ENCODE data around the gene CPS1. TPM values are rescaled to one million over a fixed set of nuclear protein-coding genes. Genes with fewer than 3 reads are reported as not detected.

CPS1 gene
- total and polyA plus RNA-seq, 12 donors: 0.86 to 8.2 (median 2.6) TPM

GRCh38 chr2:210663631-210664089 lies 107.3 kb downstream of the CPS1 start:
- peak in 7 of 9 donors; percentile 29 to 63 (median 42) for TF ChIP-seq CTCF (IDR thresholded peaks at IDR 0.05)
- Histone ChIP-seq H3K36me3 (no peaks in the 10 kb centered on the region), H3K27me3 (no peaks in the 10 kb centered on the region), H3K27ac (no peak overlapping the region), H3K4me3 (no peak overlapping the region), H3K9me3 (peaks cover 0 to 15% (median 8%) of the 10 kb centered on the region in 11 donors), H3K4me1 (no peaks in the 10 kb centered on the region)
- peak in 1 of 2 donors; percentile 5 for DNase-seq
- WGBS, 2 donors: 33 to 35% methylated on average over 3 of the region's 3 CpGs
- intact Hi-C loops (cut with DNase I): loop anchor here in 8 of 10 donors (5.0 kb wide), 3 partner anchors 369 to 494 kb away; no protein-coding TSS in a partner anchor
- ATAC-seq: peak in 2 of 8 donors; percentile 30 to 73

GRCh38 chr2:210667711-210668110 lies 111.3 kb downstream of the CPS1 start:
- 92 to 94% methylated on average over 5 of the region's 5 CpGs for WGBS, 2 donors
- H3K36me3 ChIP-seq: no peaks in the 10 kb centered on the region
- ATAC-seq (no peak), DNase-seq (no peak)
- no peak for TF ChIP-seq CTCF (IDR thresholded peaks at IDR 0.05)
- intact Hi-C loops (cut with DNase I): loop anchor here in 1 of 10 donors (5.0 kb wide), 1 partner anchor 490 kb away; no protein-coding TSS in a partner anchor
- H3K4me1 ChIP-seq: no peaks in the 10 kb centered on the region
- H3K27me3 ChIP-seq: no peaks in the 10 kb centered on the region
- H3K4me3 ChIP-seq: no peak overlapping the region
- no peak overlapping the region for H3K27ac ChIP-seq
- no peaks in the 10 kb centered on the region for H3K9me3 ChIP-seq

DNA sequence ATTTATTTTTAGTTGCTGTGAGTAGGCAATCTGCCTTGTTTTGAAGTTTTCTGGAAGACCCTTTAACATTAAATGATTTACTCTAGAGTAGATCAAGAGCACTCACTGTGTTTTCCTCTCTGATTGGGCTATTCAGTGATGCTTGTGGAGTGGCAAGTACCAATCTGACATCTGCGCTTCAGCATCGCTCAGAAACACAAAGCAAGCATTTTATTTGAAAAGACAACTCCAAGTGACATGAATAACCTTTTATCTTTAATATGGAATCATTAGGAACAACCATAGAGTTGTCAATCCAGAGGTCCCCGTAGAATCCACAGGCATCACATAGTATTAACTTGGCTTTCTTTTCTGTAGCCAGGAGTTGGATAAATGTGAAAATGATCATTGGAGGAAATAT lies 114.7 kb downstream of the CPS1 start:
- no peak for ATAC-seq
- intact Hi-C loops (cut with DNase I): no loop called here

GRCh38 chr2:210673117-210673516 lies 116.7 kb downstream of the CPS1 start:
- intact Hi-C loops (cut with DNase I): no loop called here
- H3K27ac ChIP-seq: no peak overlapping the region
- no peaks in the 10 kb centered on the region for H3K27me3 ChIP-seq
- no peak for DNase-seq
- 73 to 75% methylated on average over 1 of the region's 1 CpG for WGBS, 2 donors
- H3K4me1 ChIP-seq: no peaks in the 10 kb centered on the region
- H3K9me3 ChIP-seq: no peaks in the 10 kb centered on the region
- no peak for TF ChIP-seq CTCF (IDR thresholded peaks at IDR 0.05)
- no peak for ATAC-seq
- no peak overlapping the region for H3K4me3 ChIP-seq
- no peaks in the 10 kb centered on the region for H3K36me3 ChIP-seq

More for the DNA sequence above, 114.7 kb downstream of the CPS1 start:
- H3K27me3 ChIP-seq: no peaks in the 10 kb centered on the region
- H3K4me1 ChIP-seq: no peaks in the 10 kb centered on the region
- no peak overlapping the region for H3K27ac ChIP-seq
- 85 to 92% methylated on average over 3 of the region's 3 CpGs for WGBS, 2 donors
- no peaks in the 10 kb centered on the region for H3K9me3 ChIP-seq
- TF ChIP-seq CTCF (IDR thresholded peaks at IDR 0.05): no peak
- no peak for DNase-seq
- H3K36me3 ChIP-seq: no peaks in the 10 kb centered on the region
- no peak overlapping the region for H3K4me3 ChIP-seq

All from heart right ventricle (tissue), 16 donors.